Stimulated activated CD4-positive, alpha-beta T cell treated with anti-CD3 and anti-CD28 coated beads, TNF-alpha, amount 100 ng/mL, for 4 hours (primary cell): Measurements from ENCODE around the gene FBXL20.
A peak's percentile ranks its signal among the peaks of the same experiment; 100 is the strongest.
"Not testable (repeated sequence)": the region's sequence is repeated elsewhere in the genome, so short reads cannot be mapped to it uniquely, and the experiment has no call there.

Experiments
- DNase-seq, 3 experiments: peaks; one replicate each; pipeline ENCODE4 v3.0.0-alpha.2; 2020; ENCODE audit warnings: low read depth in 3 of 3

FBXL20 gene

GRCh38 chr17:39401412-39402243 is at the start of gene FBXL20:
Gene FBXL20 (minus strand): TSS chr17:39401626. CDS start chr17:39401402, 224 bp downstream.
- peak; percentile 86 to 92 (median 86) for DNase-seq

GRCh38 chr17:39450847-39451581 is 49.6 kb upstream of the FBXL20 start, which contains the start of gene MED1:
Gene MED1 (minus strand): TSS chr17:39451263. CDS start chr17:39451062, 201 bp downstream.
- peak; percentile 68 to 80 (median 78) for DNase-seq

GRCh38 chr17:39450051-39450450 is 48.6 kb upstream of the FBXL20 start:
- DNase-seq, result no peak

- DNase-seq, result no peak
Observed at GRCh38 chr17:39447561-39447960, 46.1 kb upstream of the FBXL20 start.

- DNase-seq, result no peak
Observed at GRCh38 chr17:39443326-39443725, 41.9 kb upstream of the FBXL20 start.

GRCh38 chr17:39439868-39440267 is 38.4 kb upstream of the FBXL20 start:
- DNase-seq, result not testable (repeated sequence)

GRCh38 chr17:39429600-39429999 is 28.2 kb upstream of the FBXL20 start:
- no peak for DNase-seq

- DNase-seq, result no peak
Observed at GRCh38 chr17:39416141-39416540, 14.7 kb upstream of the FBXL20 start.

GRCh38 chr17:39410279-39410678 is 8.9 kb upstream of the FBXL20 start:
- no peak for DNase-seq

- DNase-seq, result no peak
Observed at GRCh38 chr17:39408360-39408759, 6.9 kb upstream of the FBXL20 start.

GRCh38 chr17:39406951-39407350 is 5.5 kb upstream of the FBXL20 start:
- DNase-seq, result no peak

- DNase-seq, result no peak
Observed at GRCh38 chr17:39405436-39405835, 4.0 kb upstream of the FBXL20 start.

- DNase-seq, result no peak
Observed at GRCh38 chr17:39404542-39405378, 3.3 kb upstream of the FBXL20 start.

GRCh38 chr17:39402890-39403605 is 1.6 kb upstream of the FBXL20 start:
- DNase-seq, result no peak

GRCh38 chr17:39402244-39402889 is 941 bp upstream of the FBXL20 start:
- DNase-seq, result peak; percentile 62 to 72 (median 69)

- peak in 1 of 3 experiments; percentile 6 for DNase-seq
Observed at GRCh38 chr17:39400547-39401411, 647 bp downstream of the FBXL20 start.

- DNase-seq, result no peak
Observed at GRCh38 chr17:39399791-39400190, 1.6 kb downstream of the FBXL20 start.

- DNase-seq, result no peak
Observed at GRCh38 chr17:39393736-39394135, 7.7 kb downstream of the FBXL20 start.

- no peak for DNase-seq
Observed at GRCh38 chr17:39391448-39391847, 10.0 kb downstream of the FBXL20 start.

GRCh38 chr17:39385040-39385439 is 16.4 kb downstream of the FBXL20 start:
- no peak for DNase-seq
